Sigmoid colon (tissue), 3 donors: Measurements from ENCODE around the gene TAF10.

Experiments used
- CTCF ChIP-seq, 4 experiments: fragments of 450-650 bp in 3 of 4; fragments of 200-600 bp in 1 of 4; IDR thresholded peaks; one replicate each; pipeline ENCODE4 v1.5.1; 2016 to 2019; ENCODE audit warnings: antibody characterized with exemption in 4 of 4, mild to moderate bottlenecking in 3 of 4, moderate library complexity in 2 of 4
- POLR2A ChIP-seq, 2 donors: fragments of 450-650 bp; IDR thresholded peaks; one replicate each; pipeline ENCODE4 v1.6.1; 2016; ENCODE audit warnings: antibody characterized with exemption in 2 of 2, mild to moderate bottlenecking in 2 of 2, moderate library complexity in 2 of 2

- TF ChIP-seq POLR2A (IDR thresholded peaks at IDR 0.05), result no peak
- no peak for TF ChIP-seq CTCF (IDR thresholded peaks at IDR 0.05)
Observed at GRCh38 chr11:6647836-6648235, 35.8 kb upstream of the TAF10 start.
